HG02763 (cell line): ENCODE data around the gene KAZN.

Experiments used
- ATAC-seq: cut with Tn5 transposase; IDR thresholded peaks from one replicate; pipeline ENCODE4 v1.9.1; 2021; ENCODE audit warnings: mild to moderate bottlenecking, moderate library complexity; ENCODE audit not compliant: unreplicated experiment

The KAZN gene

GRCh38 chr1:14585728-14586127 is 12.8 kb upstream of the KAZN start:
- ATAC-seq: no peak

DNA sequence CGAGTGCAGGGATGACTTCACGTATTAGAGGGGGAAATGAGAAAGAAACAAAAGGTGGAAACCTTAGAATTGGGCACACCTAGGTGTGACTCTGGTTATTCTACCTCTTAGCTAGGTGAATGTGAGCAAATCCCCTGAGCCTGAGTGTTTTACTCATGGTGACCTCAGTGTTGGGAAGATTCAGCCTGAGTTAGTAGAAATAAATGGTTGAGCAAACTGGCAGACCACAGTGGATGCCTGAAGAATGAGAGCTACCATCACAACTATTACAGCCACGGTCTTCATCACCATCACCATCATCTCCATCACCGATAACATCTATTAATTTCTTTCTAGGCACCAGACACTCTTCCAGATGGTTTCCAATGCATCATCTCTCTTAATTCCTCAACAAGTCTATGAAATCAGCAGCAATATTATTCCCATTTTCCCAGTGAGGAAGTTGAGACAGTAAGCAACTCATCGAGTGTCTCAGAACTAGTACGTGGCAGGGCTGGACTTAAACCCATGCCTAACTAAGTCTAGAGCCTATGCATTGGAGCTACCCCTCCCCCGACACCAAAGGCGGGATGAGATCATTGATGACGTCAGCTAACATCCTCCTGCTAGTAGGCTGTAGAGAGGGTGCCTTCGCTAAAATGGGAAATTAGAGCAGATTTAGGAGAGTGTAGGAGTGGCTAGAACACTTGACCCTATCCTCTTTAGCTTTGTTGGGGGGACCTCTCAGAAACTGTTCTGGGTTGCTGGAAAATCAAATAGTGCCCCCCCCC is 7.9 kb upstream of the KAZN start:
- no peak for ATAC-seq

DNA sequence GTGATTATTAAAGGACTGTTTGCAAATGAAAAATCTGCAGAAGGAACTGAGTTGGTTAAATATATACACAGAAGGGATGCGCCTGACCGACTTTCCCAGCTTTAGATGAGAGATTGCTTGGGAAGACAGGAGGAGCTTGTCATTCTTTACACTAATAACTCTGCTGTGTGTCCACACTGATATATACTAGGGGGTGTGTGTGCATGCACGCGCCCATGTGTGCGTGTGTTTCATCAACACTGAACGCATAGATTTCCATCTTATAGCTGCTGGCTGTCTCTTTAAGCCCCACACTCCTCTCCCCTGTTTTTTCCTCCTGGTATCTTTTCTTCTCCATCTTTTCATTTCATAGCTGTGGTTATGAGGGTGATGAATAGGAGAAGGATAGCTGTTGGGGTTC is 6.9 kb upstream of the KAZN start:
- ATAC-seq: no peak

GRCh38 chr1:14592004-14592631 is 6.4 kb upstream of the KAZN start:
- ATAC-seq: no peak

GRCh38 chr1:14593302-14593701 is 5.2 kb upstream of the KAZN start:
- ATAC-seq: no peak

- ATAC-seq: no peak
These were observed 4.4 kb upstream of the KAZN start for GRCh38 chr1:14594045-14594444.

GRCh38 chr1:14596591-14596990 is 1.9 kb upstream of the KAZN start:
- ATAC-seq: no peak

DNA sequence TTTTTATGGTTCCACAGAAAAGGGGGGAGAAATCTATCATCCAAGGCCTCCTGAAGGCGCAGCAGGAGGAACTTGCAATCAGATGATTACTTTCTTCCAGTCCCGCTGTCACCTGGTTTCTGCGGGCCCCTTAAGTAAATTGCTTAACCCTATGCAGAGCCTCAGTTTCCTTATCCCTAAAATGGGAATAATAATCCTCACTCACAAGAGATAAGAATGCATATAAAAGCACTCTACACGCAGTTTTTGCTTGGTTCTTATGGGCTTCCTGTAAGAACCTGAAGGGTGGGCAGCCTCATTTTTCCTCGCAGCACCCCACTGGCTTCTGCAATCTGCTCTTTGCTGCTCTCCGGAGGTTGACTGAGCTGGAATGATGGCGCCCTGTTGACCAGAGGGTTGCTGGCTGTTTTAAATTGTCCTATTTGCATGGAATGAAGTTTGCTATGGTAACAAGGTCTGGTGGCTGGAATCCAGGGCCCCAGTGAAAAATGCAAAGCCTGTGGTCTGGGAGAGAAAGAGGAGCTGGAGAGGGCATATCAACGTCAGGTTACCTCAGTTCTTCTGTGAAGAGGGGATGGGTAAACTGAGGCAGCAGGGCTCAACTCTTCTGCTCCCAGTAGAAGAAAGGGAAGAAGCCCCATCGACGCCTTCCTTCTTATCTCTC is 1.0 kb upstream of the KAZN start:
- no peak for ATAC-seq

- no peak for ATAC-seq
These were observed 433 bp upstream of the KAZN start for GRCh38 chr1:14598007-14598497.

DNA sequence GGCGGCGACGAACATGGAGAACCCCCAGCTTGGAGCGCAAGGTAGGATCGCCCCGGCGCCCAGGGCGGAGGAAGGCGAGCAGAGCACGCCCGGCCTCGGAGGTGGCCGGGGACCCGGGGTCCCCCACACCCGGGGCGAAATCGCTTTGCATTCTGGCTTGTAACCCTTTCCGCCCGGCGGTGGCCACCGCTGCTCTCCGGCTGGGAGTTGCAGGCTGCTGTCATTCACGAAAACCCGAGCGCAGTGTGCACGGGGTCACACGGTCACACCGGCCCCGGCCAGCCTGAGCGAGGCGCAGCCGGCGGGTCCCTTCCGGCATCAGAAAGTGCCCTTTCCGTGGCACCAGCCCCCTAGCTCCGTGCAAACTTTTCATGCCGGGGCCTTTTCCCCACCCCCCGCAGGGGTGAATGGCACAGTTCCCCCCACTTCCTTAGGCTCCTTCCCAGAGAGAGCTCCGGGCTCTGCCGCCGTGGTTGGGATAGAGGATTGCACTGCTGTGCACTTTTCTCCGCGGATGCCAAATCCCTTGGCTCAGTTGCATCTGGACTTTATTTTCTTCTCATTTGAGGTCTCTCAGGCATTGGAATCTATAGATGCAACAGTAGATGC is 802 bp downstream of the KAZN start:
- ATAC-seq: no peak

GRCh38 chr1:14599800-14600199 is 1.3 kb downstream of the KAZN start:
- no peak for ATAC-seq

- ATAC-seq: no peak
These were observed 2.1 kb downstream of the KAZN start for GRCh38 chr1:14600405-14601112.

- no peak for ATAC-seq
These were observed 3.7 kb downstream of the KAZN start for GRCh38 chr1:14602136-14602535.

- ATAC-seq: no peak
These were observed 5.2 kb downstream of the KAZN start for GRCh38 chr1:14603645-14604044.

DNA sequence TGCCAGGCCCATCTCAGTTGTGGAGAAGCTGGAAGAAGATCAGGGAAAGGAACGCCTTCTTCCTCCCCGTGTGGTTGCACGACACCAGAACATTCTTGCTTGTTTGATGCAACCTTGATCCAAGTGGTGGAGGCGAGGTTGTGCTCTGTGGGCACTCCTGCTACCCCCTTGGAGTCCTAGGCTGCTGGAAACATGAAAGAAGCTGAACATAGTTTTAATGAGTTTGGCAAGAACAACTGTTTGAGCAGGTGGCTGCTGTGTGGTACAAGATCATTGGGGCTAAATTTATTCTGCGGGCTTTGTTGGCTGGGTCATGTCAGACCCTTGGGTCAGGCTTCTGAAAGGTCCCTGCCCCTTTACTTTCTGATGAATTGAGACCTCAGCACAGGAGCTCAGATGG is 5.9 kb downstream of the KAZN start:
- ATAC-seq: no peak

DNA sequence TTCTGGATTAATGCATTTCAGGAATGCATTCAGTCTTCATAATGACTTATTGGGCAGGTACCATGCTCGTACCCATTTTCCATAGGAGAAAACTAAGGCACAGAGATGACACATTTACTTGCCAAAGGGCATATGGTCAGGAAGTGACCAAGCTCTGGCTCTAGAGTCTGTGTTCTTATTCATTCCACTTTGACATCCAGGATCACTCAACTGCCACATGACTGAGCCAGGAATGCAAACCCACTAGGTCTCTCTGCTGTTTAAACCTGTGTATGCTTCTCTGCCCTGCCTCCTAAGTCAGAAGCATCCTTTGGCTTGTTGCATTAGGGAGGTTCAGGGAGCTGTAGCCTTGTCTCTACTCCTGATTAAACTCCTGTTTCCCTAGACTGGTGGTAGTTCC is 7.5 kb downstream of the KAZN start:
- ATAC-seq: no peak

- no peak for ATAC-seq
These were observed 8.1 kb downstream of the KAZN start for GRCh38 chr1:14606632-14607031.

DNA sequence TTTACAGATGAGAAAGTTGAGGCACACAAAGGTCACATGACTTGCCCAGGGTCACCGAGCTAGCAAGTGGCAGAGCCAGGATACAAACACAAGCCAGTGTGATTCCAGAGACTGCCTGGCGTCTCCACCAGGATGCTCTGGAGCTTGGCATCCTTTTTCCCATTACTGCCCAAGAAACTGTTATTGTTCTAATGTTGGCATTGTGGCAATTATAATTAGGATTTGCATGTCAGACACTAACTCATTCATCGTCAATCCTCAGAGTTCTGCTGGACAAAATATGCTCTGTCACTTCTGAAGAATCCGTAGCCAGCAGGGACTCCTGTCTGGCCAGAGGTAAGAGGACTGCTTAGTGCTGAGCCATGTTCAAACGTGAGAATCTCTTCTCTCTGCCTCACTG is 8.8 kb downstream of the KAZN start:
- no peak for ATAC-seq

DNA sequence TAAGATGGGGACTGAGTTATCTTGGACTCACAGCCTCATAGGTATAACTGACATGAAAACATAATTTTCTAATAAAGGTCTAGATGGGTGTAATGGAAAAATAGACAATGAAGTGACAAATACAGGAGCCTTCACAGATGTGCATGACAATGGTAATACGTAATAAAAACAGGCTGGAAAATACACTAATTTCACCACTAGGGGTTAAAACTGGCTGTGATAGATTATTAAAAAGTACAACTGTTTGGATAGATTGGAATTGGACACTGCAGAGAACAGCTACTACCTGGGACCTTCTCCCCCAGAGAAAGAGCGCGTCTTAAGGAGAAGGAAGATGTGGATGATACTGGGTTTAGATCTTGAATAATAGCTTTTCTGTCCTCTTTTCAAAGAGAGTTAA is 9.8 kb downstream of the KAZN start:
- no peak for ATAC-seq

DNA sequence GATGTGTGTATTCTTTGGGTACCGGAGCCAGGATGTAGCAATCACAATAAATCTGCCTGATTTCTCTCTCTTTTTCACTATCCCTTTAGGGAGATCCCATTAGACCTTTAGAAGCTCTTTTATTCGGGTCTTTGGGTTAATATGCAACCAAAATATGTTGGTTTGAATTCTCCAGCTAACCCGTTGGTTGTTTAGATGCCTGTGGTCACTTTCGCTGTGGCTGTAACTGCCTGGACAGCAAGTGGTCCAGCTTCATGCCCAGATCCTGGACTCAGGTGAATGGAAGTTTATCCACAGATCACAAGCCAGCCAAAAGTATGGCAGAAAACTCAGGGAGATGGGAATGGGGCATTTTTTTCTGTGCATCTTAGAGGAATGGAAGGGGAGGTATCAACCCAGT is 12.3 kb downstream of the KAZN start:
- ATAC-seq: no peak

DNA sequence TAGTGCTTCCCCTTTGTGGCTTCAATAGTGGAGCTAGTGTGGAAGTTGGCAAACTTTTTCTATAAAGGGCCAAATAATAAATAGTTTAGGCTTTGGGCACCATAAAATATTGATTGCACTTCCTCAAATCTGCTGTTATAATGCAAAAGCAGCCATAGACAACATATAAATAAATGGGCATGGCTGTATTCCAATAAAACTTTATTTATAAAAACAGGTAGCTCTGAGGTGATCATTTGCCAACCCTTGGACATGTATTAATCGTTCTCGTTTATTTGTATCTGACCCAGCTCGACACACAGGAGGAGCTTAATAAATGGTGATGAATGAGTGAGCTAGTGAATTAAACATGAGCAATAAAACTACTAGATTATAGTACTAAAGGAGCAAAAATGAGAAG is 13.3 kb downstream of the KAZN start:
- ATAC-seq: no peak
